22Rv1 (cell line): Measurements from ENCODE around the gene DNAAF3.
"Not testable (repeated sequence)": the region's sequence is repeated elsewhere in the genome, so short reads cannot be mapped to it uniquely, and the experiment has no call there.

ENCODE experiments used
- H3K27ac ChIP-seq: fragments of 450-650 bp; 2 replicates; pipeline ENCODE4 v1.5.1; 2017
- ZFX ChIP-seq: fragments of 450-650 bp; IDR thresholded peaks from 2 replicates; pipeline ENCODE4 v1.6.1; 2017; ENCODE audit warnings: antibody characterized with exemption, borderline replicate concordance
- TF ChIP-seq, protein P1 (sequence below): fragments of 450-650 bp; IDR thresholded peaks from 2 replicates; pipeline ENCODE4 v1.5.1; 2017; ENCODE audit warnings: mild to moderate bottlenecking

DNAAF3 gene

GRCh38 chr19:55174425-55175116, 8.2 kb upstream of the DNAAF3 start:
- TF ChIP-seq, protein P1, sequence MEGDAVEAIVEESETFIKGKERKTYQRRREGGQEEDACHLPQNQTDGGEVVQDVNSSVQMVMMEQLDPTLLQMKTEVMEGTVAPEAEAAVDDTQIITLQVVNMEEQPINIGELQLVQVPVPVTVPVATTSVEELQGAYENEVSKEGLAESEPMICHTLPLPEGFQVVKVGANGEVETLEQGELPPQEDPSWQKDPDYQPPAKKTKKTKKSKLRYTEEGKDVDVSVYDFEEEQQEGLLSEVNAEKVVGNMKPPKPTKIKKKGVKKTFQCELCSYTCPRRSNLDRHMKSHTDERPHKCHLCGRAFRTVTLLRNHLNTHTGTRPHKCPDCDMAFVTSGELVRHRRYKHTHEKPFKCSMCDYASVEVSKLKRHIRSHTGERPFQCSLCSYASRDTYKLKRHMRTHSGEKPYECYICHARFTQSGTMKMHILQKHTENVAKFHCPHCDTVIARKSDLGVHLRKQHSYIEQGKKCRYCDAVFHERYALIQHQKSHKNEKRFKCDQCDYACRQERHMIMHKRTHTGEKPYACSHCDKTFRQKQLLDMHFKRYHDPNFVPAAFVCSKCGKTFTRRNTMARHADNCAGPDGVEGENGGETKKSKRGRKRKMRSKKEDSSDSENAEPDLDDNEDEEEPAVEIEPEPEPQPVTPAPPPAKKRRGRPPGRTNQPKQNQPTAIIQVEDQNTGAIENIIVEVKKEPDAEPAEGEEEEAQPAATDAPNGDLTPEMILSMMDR = no peak
- H3K27ac ChIP-seq = peak overlapping the region; percentile 78

DNA sequence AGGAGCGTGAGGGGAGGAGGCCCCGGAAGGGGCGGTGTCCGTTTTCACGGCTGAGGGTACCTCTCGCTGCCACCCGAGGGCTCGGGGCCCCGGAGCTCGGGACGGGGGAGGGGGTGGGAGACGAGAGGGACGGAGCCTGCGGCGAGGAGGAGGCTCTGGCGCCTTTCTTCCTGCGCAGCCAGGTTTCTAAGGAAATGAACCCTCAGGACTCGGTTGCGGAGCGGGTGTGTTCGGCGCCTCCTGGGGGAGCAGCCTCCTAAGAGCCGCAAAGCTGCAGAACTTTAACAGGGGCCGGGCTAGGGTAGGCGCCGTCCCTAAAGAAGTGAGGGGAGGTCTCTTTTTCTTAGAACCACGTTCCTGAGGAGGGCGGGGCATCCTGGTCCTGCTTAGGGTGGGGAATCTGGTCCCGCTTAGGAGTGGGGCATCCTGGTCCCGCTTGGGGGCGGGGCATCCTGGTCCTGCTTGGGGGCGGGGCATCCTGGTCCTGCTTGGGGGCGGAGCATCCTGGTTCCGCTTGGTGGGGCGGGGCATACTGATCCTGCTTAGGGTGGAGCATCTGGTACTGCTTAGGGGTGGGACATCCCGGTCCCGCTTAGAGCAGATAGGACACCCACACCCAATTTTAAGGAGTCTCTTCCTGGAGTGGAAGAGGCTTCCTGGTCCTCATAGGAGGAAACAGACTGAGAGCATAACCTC, 7.4 kb upstream of the DNAAF3 start:
- TF ChIP-seq ZFX = no peak
- TF ChIP-seq, protein P1 = 0 out of 2 replicates have a peak, but pooled peaks have one; percentile 5
- peak overlapping the region; percentile 78 for H3K27ac ChIP-seq

GRCh38 chr19:55173186-55173713, 6.8 kb upstream of the DNAAF3 start:
- peak overlapping the region; percentile 78 for H3K27ac ChIP-seq

GRCh38 chr19:55172741-55173140, 6.3 kb upstream of the DNAAF3 start:
- no peak overlapping the region for H3K27ac ChIP-seq
- no peak for TF ChIP-seq ZFX
- TF ChIP-seq, protein P1 = no peak

More at GRCh38 chr19:55173186-55173713, 6.8 kb upstream of the DNAAF3 start:
- TF ChIP-seq ZFX = no peak
- TF ChIP-seq, protein P1 = no peak

DNA sequence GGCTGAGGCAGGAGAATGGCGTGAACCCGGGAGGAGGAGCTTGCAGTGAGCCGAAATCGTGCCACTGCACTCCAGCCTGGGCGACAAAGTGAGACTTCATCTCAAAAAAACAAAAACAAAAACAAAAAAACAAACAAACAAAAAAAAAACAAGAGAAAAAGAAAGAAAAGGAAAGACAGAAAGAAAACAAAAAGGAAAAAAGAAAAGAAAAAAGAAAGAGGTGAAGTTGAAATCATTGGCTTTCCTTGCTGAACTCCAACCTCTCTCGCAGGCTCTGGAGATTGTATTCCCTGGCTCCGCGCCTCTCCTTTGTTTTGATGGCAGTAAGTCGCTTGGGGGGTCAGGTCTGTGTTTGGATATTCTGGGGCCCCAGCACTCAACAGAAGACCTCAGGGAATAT, 5.9 kb upstream of the DNAAF3 start:
- not testable (repeated sequence) for H3K27ac ChIP-seq

DNA sequence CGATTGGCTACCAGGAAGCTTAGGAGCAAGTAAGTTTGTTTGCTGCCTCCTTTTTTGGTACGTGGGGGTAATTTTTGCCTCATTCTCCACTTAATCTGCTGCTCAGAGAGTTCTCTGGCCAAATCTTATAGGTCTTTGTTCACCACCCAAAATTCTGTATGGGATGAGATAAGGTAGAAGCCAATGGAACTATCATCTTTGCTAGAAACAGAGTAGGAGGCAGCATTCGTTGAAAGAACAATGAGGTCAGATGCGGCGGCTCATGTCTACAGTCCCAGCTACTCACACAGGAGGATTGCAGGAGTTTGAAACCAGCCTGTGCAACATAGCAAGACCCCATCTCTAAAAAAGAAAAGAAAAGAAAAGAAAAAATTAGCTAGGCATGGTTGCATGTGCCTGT, 5.0 kb upstream of the DNAAF3 start:
- no peak overlapping the region for H3K27ac ChIP-seq
- TF ChIP-seq, protein P1 = no peak
- TF ChIP-seq ZFX = no peak

DNA sequence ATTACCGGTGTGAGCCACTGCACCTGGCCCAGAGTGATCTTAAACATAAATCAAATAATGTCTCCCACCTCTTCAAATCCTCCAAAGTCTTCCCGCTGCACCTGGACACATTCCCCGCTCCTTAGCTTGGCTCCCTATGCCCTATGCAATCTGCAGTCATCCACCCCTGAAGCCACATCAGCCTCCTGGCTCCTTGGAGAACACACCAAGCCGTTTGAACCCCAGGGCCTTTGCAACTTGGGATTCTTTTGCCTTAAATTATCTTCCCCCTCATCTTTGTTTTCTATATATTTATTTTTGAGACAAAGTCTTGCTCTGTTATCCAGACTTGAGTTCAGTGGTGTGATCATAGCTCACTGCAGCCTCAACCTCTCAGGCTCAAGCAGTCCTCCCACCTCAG, 2.7 kb upstream of the DNAAF3 start:
- no peak overlapping the region for H3K27ac ChIP-seq
- no peak for TF ChIP-seq ZFX
- TF ChIP-seq, protein P1 = no peak
